ENCODE measurements around the gene SELENOF.

DNA sequence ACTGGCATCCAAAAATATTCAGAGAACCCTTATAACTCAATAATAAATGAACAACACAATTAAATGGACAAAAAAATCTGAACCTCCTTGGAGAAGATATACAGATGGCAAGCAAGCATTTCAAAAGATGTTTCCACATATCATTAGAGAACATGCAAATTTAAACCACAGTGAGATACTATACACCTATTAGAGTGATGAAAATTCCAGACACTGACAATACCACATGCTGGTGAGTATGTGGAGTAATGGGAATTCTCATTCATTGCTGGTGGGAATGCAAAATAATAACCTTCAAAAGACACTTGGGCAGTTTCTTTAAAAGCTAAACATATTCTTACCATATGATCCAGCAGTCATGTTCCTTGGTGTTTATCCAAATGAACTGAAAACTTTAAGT, 46.6 kb upstream of the SELENOF start:
- TF ChIP-seq, protein P1, sequence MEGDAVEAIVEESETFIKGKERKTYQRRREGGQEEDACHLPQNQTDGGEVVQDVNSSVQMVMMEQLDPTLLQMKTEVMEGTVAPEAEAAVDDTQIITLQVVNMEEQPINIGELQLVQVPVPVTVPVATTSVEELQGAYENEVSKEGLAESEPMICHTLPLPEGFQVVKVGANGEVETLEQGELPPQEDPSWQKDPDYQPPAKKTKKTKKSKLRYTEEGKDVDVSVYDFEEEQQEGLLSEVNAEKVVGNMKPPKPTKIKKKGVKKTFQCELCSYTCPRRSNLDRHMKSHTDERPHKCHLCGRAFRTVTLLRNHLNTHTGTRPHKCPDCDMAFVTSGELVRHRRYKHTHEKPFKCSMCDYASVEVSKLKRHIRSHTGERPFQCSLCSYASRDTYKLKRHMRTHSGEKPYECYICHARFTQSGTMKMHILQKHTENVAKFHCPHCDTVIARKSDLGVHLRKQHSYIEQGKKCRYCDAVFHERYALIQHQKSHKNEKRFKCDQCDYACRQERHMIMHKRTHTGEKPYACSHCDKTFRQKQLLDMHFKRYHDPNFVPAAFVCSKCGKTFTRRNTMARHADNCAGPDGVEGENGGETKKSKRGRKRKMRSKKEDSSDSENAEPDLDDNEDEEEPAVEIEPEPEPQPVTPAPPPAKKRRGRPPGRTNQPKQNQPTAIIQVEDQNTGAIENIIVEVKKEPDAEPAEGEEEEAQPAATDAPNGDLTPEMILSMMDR (IDR thresholded peaks at IDR 0.05): no peak
- TF ChIP-seq EZH2 (IDR thresholded peaks at IDR 0.05): no peak
- no peak for TF ChIP-seq EZH2phosphoT487 (IDR thresholded peaks at IDR 0.05)

Measured in neural progenitor cell (in vitro differentiated cells).